Stromal cell of bone marrow (primary cell): ENCODE measurements around the gene SEMA4C.

ENCODE experiments used
- DNase-seq: peaks from one replicate; pipeline ENCODE4 v3.0.0-alpha.2; 2012; ENCODE audit warnings: low read depth

SEMA4C gene

DNA sequence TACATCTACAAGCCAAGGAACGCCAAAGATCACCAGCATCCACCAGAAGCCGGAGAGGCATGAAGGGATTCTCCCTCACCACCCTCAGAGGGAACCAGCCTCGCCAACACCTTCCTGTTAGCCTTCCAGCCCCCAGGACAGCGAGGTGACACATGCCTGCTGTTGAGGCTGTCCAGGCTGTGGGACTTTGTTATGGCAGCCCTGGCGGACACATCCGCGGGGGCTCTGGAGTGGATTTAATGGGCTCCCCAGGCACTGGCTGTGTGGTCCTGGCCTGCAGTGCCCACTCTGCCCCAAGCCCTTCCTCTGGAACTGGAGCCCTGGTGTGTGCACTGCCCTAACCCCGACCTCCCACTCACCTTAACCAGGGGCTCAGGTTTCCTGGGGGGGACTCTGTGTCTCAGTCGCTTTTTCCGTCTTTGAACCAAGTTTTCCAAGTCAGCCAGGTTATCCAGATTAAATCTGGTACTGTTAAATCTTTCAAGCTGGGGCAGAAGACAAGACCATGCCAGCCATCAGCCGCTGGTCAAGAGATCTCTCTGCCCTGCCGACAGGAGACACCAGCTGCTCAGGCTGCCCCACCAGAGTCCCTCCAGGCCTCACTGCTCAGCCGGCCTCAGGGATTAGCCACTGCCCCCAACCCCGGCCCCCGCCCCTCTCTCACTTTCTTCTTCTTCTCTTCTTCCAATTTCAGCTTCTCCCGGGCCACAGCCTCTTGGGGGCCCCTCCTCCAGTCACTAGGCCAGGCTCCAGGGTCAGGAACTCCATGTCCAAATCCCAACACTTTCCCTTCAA, 28.0 kb downstream of the SEMA4C start:
- no peak for DNase-seq

DNA sequence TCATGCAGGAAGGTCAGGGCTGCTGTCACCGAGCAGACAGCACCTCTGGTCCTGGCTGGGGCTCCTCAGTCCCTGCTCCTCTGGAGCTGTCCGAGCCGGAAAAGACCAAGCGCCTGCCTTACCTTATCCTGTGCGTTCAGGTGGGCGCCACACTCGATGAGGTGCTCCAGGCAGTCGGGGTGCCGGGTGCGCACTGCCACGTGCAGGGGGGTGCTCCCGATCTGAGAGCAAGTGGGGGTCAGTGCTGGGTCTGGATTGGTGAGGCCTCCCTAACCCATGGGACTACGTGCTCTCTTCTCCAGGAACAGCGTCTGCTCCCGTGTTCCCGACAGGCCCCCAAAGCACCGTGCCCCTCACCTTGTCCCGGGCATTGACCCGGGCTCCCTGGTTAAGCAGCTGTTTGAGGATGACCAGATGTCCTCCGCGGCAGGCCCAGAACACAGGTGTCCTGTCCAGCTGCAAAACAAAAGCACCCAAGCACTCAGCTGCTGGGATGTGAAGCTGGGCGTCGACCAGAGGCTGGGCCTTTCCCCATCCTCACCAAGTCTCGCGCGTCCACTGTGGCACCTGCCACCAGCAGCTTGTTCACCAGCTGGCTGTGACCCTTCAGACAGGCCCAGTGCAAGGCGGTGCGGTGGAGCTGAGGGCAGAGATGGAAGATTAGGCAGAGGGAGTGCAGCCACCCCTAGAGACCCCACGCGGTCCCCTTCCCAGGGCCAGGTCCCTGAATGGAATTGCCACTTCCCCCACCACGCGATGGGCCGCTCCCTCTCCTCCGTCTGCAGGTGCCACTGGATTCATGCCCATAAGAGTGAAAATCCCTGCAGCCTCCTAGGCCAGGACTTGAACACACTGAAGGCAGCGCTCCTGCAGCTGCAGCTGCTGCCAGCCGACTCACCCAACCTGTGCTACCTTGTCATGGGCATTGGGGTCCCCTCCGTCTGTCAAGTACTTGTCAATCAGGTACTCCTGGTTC, 29.7 kb downstream of the SEMA4C start:
- DNase-seq = no peak

DNA sequence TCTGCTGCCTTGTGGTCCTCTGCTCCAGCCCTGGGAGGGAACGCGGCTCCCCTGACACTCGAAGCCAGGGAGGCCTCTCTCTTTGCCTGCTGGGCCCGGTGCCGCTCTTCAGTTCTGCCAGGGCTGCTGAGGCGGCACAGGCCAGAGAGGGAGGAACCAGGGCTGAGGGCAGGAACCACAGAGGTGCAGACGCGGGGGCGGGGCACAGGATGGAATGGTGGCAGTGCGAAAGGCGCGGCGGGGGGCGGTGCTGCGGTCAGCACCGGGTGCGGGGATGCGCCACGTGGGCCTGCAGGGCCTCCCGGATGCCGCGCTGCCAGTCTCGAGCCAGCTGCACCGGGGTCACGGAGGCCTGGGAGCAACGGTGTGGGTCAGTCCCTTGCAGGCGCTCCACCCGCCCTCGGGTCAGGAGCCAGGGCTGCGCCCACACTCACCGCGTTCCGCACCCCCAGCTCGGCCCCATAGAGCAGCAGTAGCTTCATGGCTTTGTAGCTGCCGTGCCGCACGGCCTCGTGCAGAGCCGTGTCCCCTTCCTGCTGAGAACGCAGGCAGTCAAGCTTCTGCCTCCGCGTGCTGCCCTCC, 30.5 kb downstream of the SEMA4C start:
- no peak for DNase-seq

DNA sequence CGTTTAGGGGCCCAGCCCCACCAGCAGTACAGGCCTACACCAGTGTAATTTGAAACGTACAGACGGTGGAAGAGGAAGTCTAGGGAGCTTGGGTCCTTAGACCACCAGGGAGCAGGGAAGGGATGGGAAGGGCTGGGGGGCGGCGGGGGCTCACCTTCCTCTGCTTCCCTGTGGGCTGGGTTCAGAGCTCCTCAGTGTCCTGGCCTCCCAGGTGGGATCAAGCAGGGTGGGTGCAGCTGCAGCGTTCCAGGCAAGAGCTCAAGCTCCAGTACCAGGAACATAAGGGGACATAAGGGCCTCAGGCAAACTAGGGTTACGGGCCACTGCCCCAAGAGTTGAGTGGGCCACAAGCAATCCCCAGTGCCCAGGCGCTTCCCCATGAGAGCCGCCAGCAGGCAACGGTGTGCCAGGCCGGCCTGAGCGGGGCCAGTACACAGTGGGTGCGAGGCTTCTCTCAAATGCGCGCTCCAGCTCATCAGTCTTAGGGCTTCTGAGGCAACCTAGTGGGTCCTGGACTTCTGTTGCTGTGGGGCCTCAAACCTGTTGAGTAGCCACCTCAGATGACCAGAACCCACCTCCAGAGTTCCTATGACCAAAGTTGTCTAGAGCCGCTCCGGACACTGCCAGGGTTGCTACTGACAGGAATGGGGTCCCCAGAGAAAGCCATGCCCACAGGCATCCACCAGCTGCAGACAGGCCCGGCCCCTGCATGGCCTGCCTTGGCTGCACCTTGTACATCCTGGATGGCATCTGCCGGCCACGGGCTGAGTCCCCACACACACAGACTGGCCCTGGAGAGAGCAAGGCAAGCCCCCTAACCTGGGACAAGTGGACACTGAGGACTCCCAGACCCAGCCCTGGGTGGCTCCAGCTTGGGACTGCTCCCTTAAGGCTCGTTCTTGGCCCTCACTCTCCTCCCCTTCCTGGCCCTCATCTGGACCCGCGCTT, 31.3 kb downstream of the SEMA4C start:
- no peak for DNase-seq

DNA sequence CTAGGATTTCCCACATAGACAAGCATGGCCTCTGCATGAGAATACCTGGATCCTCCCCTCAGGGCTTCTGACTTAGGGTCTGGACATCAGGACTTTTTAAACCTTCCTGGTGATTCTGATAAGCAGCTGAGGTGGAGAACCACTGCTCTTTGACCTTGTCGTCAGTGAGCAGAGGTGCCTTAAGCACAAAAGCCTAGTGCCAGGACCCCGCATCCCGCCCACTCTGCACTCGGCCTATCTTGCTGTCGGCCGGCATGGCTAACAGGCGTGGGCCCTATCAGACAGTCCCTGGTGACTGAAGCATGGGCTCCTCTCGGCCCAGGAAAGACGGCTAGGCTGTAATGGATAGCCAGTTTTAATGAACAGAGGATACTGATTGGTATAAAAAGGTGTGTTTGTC, 32.3 kb downstream of the SEMA4C start:
- DNase-seq = no peak

DNA sequence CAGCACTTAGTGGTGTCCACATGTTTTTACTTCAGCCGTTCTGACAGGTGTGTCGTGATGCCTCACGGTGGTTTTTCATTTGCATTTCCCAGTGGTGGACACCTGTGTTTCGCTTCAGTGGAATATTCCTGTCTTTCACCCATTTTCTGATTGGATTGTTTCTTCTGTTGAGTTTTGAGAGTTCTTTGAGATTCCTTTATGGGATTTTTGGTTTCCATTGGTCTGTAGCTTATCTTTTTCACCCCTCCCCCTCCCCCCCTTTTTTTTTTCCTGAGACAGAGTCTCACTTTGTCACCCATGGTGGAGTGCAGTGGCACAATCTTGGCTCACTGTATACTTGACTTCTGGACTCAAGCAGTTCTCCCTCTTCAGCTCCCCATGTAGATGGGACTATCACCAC, 34.0 kb downstream of the SEMA4C start:
- DNase-seq = no peak

DNA sequence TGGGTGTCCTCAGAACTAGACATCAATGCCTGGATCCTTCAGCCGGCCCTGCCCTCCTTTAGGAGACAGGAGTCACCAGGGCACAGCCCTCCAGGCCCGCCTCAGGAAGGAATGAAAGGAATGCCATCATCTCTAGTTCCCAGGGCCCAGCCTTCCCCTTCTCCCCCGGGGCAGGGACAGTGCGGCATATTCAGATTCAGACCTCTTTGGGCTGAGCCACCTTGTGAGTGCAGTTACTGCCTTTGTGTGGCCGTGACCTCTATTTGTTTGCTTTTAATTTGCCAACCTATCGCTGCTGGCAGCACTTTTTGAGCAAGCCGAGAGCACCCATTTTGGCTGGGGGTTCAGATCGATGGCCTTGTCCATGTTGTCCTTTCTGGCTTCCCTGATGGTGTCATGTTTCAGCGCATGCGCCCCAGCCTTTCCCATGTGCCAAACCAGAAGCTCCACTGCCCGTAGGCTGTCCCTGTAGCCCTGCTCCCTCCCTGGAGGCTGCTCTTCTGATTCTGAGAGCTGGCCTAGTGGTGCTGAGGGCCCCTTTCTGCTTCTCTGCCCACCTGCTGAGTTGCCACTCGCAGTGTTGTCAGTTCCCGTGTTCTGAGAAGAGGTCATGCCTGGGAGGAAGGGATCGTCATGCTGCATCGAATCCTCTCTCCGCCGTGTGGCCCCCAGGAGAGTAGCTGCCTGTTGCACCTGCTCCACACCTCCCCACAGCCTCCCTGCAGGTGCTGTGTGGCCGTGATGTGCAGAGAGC, 36.9 kb downstream of the SEMA4C start:
- DNase-seq = no peak

DNA sequence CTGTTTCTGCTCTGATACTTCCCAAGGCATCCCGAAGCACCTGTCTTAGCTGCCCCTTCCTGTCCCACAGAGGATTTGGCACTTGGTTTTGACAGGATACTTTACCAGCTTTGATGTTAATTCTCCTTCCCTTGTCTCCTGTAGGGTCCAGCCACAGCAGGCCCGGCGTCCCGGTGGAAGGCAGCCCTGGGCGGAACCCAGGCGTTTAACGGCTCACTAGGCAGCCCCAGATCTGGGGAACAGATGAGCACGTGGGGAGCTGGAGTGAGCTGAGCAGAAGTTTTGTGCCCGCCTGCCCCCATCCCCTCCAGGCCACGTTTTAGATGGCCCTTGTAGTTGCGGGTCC, 37.5 kb downstream of the SEMA4C start:
- no peak for DNase-seq

DNA sequence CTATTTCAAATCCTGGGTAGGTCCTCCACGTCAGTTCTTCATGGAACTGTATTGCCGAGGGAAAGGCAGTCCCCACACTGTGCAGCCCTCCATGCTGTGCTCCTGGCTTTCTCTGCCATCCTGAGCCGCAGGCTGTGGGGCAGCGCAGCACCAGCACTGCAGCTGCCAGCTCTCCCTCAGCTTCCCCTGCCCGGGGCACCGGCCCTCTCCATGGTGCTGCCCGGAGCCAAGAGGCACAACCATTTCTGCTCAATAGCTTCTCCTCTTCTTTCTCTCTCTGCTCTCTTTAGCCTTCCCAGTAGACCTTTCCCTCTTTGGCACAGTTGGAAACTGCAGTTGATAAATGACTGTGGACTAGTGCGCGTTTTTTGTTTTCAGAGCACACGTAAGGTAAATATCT, 38.2 kb downstream of the SEMA4C start:
- DNase-seq = no peak

DNA sequence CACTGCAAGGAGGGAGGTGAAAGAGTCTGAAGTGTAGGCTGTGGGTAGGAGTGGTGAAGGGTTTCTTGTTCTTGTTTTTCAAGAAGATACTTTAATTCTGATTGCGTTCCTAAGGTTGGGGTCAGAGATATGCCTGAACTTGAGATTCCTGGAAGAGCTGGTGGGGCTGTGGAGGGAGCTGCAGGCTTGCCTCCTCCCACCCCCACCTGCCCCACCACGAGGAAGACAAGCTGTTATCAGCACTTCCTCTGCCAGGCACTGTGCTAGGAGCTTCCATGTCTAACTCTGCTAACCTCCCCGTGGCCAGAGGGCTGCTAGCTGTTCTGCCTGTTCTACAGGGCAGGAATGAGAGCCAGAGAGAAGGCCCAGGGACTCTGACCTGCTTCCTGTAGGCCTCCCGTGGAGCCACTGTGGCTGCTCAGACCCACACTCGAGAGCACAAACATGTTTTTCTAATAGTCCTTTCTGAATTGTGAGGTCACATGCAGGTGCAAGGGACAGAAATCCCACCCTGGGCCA, 39.8 kb downstream of the SEMA4C start:
- DNase-seq = no peak

DNA sequence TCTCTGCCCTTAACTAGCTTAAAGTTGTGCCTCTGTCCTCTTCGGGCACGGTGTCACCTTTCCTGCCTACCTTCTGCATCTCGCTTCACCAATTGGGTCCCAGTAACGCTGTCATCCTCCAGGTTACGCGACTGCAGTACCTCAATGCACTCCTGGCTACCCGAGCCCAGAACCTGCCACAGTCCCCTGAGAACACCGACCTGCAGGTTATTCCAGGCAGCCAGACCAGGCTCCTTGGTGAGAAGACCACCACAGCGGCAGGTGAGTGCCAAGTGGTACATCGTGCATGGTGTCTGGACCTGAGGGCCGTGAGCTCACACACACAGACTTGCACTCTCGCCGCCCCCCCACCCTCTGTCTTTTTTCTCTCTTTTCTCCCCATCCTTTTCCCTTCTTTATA, 41.0 kb downstream of the SEMA4C start:
- DNase-seq = no peak

DNA sequence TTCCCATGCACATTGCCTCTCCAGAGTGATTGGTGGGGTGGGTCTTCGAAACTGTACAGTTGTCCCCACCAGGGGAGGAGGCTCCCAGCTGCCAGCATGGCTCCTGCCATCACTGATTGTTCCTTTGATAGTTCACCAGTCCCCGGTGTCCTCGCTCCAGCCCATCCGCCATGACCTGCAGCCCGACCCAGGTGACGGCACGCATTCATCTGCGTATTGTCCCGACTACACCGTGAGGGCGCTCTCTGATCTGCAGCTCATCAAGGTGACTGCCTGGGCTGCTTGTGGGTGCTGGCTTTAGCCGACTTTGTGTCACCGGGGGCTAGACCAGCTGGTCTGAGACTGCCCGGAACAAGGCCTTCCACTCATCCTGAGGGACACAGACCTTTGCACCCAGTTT, 41.4 kb downstream of the SEMA4C start:
- no peak for DNase-seq

DNA sequence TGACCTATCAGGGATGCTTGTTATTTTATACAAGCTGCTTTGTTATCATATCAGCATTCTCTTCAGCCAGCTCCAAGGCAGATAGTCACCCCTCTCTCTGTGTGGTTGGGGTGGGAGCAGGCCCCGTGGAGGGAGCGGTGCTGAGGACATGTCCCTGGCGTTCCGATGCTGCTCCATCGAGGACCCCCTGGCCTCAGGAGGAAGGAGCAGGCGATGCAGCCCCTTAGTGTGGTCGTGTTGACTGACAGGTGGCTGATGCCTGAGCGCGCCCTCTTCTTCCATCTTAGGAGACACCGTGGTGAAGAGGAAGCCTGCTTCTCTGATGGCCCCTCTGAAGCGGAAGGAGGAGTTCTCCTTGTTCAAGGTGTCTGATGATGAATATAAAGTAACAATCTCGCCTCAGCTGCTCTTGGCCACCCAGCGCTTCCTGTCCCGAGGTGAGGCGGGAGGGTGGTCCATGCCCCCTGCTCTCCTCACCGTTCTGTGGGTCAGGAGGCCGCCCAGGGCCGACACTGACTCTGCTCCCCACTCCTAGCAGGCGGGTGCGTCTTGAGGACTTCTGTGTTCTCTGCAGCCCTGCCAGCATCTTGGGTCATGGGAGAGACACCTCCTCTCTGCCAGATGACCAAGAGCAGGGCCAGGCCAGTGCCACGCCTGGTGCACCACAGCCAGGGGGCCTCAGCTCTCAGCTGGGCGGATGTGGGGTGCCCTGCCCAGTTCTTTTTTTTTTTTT, 43.2 kb downstream of the SEMA4C start:
- DNase-seq = no peak

DNA sequence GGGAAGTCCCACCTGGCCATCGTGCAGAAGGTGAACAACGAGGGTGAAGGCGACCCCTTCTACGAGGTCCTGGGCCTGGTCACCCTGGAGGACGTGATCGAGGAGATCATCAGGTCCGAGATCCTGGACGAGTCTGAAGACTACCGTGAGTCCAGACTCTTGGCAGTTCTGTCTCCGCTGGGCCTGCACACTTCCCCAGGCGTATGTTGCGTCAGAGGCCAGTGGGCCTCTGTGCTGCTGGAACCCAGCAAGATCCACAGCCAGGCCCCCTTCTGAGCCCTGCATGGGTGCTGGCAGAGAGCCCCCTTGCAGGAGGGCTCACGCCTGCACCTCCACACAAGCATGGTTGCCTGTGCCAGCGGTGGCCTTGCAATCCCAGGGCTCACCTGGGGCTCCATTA, 44.8 kb downstream of the SEMA4C start:
- DNase-seq = no peak

DNA sequence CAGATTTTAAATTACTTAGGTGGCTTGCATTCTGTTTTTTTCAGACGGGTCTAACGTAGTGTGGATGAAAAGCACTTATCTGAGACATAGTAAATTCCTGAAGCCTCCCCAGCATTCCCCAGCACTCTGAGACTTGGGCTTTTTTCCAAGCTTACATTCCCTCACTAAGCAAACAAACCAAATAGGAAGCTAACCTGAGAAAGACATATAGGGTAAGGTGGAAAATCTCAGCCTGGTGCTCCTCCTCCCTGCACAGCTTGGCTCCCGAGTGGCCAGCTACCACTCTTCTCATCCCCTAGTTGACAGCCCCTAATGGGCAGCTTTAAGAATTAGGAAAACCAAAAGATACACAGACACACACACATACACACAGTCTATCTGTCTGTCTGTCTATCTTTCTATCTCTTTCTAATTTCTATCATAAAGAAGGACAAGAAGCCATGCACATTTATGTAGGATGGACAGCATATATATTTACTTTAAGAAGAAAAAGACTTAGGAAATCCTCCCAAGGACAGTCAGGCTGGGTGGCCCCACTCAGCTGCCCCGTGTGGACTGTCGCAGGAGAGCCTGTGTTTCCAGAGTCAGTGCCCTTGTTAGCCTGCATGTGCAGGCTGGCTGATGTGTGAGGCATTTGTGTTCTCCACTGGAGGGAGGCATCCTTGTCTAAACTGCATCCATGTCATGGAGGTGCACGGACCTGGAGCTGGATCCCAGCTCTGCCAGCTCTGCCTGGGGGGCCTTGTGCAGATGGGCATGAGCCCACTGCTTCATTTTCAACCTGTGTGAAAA, 45.6 kb downstream of the SEMA4C start:
- no peak for DNase-seq

DNA sequence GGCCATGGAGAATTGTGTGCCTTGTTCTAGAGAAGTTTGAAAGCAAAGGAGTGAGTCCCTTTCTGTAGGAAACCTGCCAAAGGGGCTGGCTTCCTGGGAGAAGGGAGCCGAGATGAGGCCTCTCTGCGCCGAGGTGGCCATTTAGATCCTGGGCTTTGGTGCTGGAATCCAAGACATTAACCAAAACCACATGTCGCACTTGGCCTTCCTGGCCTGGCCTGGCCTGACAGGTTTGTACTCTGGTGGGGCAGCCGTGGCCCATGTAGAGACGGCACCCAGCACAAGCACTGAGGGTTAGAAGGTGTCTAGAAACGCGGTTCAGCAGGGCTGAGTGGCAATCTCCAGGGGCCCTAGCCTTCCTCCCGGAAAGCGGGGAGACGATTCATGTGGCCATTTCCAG, 46.7 kb downstream of the SEMA4C start:
- DNase-seq = no peak

DNA sequence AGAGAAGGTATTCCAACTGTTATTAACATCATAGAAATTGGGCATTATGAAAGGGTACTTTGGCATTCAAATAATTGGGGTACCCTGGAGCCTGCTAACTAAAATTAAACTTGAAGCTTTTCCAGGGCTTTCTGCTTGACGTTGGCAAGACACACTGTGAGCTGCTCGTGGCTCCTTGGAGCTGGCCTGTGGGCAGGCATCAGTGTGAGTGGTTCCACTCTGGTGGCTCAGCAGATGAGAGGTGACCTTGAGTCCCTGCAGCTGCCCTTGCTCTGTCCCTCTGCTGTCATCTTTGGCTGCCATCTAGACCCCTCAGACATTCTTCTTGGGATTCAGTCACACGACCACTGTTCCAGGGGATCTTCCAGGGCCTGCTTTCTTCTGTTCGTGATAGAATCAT, 47.1 kb downstream of the SEMA4C start:
- DNase-seq = no peak

DNA sequence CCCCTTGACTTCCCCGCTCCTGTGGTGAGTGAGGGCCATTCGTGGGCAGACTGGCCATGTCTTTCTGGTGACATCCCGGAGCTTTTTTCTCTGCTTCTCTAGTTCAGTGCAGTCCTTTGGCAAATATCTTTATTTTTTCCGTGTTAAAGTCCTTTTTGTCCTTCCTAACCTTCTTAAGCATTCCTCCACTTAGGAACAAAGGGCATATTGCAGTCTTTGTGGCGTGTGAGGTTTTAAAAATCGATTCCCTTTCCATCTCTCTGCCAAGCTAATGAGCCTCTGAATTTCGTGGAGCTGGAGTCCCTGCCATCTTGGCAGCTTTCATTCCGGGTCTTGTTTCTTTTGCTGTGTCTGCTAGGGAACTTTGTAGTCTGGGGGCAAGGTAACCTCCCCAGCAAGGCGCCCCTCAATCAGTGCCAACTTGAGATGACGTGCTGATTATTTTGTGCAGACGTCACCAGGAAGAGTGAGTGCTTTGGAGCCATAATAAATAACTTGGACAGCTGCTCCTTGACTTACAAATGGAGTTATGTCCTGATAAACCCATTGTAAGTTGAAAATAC, 48.7 kb downstream of the SEMA4C start:
- no peak for DNase-seq
